NCI-H2081 (cell line): ENCODE results near the gene RNASE11.
"Not testable (repeated sequence)": the region's sequence is repeated elsewhere in the genome, so short reads cannot be mapped to it uniquely, and the experiment has no call there.

Source experiments
- DNase-seq, 2 experiments: peaks; one replicate each; lab custom pipeline; 2025; lab: John Stamatoyannopoulos, UW

The RNASE11 gene

GRCh38 chr14:20587489-20588154 is at the start of gene RNASE11:
RNASE11 (minus strand) TSS chr14:20588001.
- no peak for DNase-seq

GRCh38 chr14:20632831-20633691 is 45.3 kb upstream of the RNASE11 start:
- peak; percentile 55 to 64 for DNase-seq

- DNase-seq, result no peak
Observed at GRCh38 chr14:20632448-20632830, 44.6 kb upstream of the RNASE11 start.

GRCh38 chr14:20631880-20632389 is 44.1 kb upstream of the RNASE11 start:
- DNase-seq, result no peak

GRCh38 chr14:20631023-20631879 is 43.5 kb upstream of the RNASE11 start:
- DNase-seq, result peak; percentile 18 to 47

- DNase-seq, result peak in 1 of 2 experiments; percentile 17
Observed at GRCh38 chr14:20630340-20631022, 42.7 kb upstream of the RNASE11 start.

GRCh38 chr14:20628063-20628854 is 40.5 kb upstream of the RNASE11 start:
- DNase-seq, result no peak

GRCh38 chr14:20627346-20628027 is 39.7 kb upstream of the RNASE11 start:
- DNase-seq, result no peak

GRCh38 chr14:20626274-20626673 is 38.5 kb upstream of the RNASE11 start:
- DNase-seq, result no peak

GRCh38 chr14:20624495-20625070 is 36.8 kb upstream of the RNASE11 start:
- no peak for DNase-seq

- no peak for DNase-seq
Observed at GRCh38 chr14:20623798-20624197, 36.0 kb upstream of the RNASE11 start.

- no peak for DNase-seq
Observed at GRCh38 chr14:20622816-20623291, 35.1 kb upstream of the RNASE11 start.

GRCh38 chr14:20620798-20621478 is 33.1 kb upstream of the RNASE11 start:
- no peak for DNase-seq

GRCh38 chr14:20619688-20620087 is 31.9 kb upstream of the RNASE11 start:
- DNase-seq, result not testable (repeated sequence)

- no peak for DNase-seq
Observed at GRCh38 chr14:20618271-20618749, 30.5 kb upstream of the RNASE11 start.

GRCh38 chr14:20617138-20618003 is 29.6 kb upstream of the RNASE11 start:
- no peak for DNase-seq

GRCh38 chr14:20615996-20616395 is 28.2 kb upstream of the RNASE11 start:
- DNase-seq, result no peak
